ENCODE measurements around the gene ERCC6.

The ERCC6 gene

DNA sequence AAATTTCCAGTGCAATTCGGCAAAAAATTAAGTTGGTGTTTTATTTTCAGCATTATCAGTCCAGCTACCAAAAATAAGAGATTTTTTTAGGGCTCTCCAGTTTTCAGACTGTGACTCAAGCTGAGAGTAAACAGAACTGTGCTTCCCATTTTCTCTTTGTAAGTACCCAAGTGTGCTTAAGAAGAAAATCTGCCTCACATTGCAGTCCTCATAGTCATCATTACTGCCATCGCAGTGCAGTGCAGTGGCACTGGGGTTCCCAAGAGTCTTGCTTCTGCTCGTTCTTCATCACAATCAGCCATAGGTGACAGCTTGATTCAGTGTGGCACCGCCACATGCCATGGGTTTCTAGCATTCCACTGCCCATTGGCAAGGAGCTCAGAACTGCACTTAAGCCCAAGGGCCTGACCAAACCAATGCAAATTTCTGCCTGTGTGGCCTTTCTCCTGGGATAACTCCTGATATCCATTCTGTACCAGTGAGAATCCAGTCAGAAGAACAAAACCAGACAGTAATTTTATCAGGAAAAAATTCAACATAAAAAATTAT lies 25.6 kb upstream of the ERCC6 start:
- Histone ChIP-seq H3K9ac (ENCODE audit: low read depth, low read length, poor library complexity, severe bottlenecking) (no peak overlapping the region), H4K20me1 (ENCODE audit: insufficient read depth, low read length, poor library complexity, severe bottlenecking) (no peaks in the 10 kb centered on the region), H3K4me2 (ENCODE audit: low read depth, low read length, poor library complexity, severe bottlenecking) (no peak overlapping the region), H3K36me3 (ENCODE audit: insufficient read depth, low read length) (no peaks in the 10 kb centered on the region), H3K4me1 (ENCODE audit: insufficient read depth, low read length, poor library complexity, severe bottlenecking) (no peaks in the 10 kb centered on the region), H3K79me2 (ENCODE audit: insufficient read depth, low read length) (no peaks in the 10 kb centered on the region), H3K9me2 (replicated peaks; ENCODE audit: low read depth, low read length) (no peaks in the 10 kb centered on the region), H3K4me3 (ENCODE audit: low read length, poor library complexity, severe bottlenecking) (no peak overlapping the region), H3K27me3 (ENCODE audit: insufficient read depth, low read length, poor library complexity, severe bottlenecking) (peaks cover 3% of the 10 kb centered on the region), H3K9me3 (ENCODE audit: insufficient read depth, low read depth, low read length) (no peaks in the 10 kb centered on the region), H3F3A (ENCODE audit: low read depth) (no peaks in the 10 kb centered on the region), H2AFZ (ENCODE audit: low read length) (no peak overlapping the region)
- no peak for TF ChIP-seq EZH2phosphoT487 (IDR thresholded peaks at IDR 0.05; ENCODE audit: borderline replicate concordance)
- TF ChIP-seq, protein P1, sequence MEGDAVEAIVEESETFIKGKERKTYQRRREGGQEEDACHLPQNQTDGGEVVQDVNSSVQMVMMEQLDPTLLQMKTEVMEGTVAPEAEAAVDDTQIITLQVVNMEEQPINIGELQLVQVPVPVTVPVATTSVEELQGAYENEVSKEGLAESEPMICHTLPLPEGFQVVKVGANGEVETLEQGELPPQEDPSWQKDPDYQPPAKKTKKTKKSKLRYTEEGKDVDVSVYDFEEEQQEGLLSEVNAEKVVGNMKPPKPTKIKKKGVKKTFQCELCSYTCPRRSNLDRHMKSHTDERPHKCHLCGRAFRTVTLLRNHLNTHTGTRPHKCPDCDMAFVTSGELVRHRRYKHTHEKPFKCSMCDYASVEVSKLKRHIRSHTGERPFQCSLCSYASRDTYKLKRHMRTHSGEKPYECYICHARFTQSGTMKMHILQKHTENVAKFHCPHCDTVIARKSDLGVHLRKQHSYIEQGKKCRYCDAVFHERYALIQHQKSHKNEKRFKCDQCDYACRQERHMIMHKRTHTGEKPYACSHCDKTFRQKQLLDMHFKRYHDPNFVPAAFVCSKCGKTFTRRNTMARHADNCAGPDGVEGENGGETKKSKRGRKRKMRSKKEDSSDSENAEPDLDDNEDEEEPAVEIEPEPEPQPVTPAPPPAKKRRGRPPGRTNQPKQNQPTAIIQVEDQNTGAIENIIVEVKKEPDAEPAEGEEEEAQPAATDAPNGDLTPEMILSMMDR (conservative IDR thresholded peaks at IDR 0.05; ENCODE audit: low read length) = no peak

DNA sequence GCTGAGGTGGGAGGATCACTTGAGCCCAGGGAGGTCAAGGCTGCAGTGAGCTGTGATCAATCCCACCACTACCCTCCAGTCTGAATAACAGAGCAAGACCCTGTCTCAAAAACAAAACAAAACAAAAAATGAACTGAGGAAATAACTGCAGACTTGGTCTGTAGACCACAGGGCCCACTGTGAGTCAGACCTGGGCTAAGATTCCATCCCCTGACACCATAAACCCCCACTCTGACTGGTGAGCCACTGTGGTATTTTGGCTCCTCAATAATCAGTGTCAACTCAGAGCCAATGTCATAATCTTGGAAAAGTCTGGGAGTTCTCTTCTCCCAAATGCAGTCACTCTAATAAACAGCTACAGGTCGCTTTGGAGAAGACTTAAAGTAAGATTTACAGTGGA lies 24.0 kb upstream of the ERCC6 start:
- no peaks in the 10 kb centered on the region for H3K4me1 ChIP-seq (ENCODE audit: insufficient read depth, low read length, poor library complexity, severe bottlenecking)
- TF ChIP-seq EZH2phosphoT487 (IDR thresholded peaks at IDR 0.05; ENCODE audit: borderline replicate concordance) = no peak
- no peak overlapping the region for H3K9ac ChIP-seq (ENCODE audit: low read depth, low read length, poor library complexity, severe bottlenecking)
- H4K20me1 ChIP-seq (ENCODE audit: insufficient read depth, low read length, poor library complexity, severe bottlenecking) = no peaks in the 10 kb centered on the region
- no peaks in the 10 kb centered on the region for H3K9me3 ChIP-seq (ENCODE audit: insufficient read depth, low read depth, low read length)
- H3K4me2 ChIP-seq (ENCODE audit: low read depth, low read length, poor library complexity, severe bottlenecking) = no peak overlapping the region
- no peak overlapping the region for H2AFZ ChIP-seq (ENCODE audit: low read length)
- peaks cover 3% of the 10 kb centered on the region for H3K27me3 ChIP-seq (ENCODE audit: insufficient read depth, low read length, poor library complexity, severe bottlenecking)
- no peak overlapping the region for H3K4me3 ChIP-seq (ENCODE audit: low read length, poor library complexity, severe bottlenecking)
- no peaks in the 10 kb centered on the region for H3K36me3 ChIP-seq (ENCODE audit: insufficient read depth, low read length)
- H3K9me2 ChIP-seq (replicated peaks; ENCODE audit: low read depth, low read length) = no peaks in the 10 kb centered on the region
- H3F3A ChIP-seq (ENCODE audit: low read depth) = no peaks in the 10 kb centered on the region
- no peaks in the 10 kb centered on the region for H3K79me2 ChIP-seq (ENCODE audit: insufficient read depth, low read length)

DNA sequence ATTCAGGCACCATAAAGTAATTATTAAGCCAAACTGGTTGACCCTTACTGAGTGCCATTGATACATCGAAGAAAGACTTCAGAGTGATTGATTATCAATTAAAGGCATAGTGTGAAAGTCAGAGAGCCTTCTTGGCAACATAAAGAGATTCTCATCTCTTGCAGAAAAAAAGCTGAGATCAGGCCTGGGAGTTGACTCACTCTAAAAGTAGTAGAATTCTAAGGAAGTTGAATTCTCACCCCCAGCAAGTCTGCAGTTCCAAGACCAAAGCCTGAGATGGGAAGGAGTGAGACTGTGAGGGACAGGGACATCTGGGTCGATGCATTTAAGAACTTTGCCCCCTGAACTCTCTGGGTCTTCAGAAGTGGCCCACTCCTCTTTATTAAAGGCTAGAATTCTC lies 21.6 kb upstream of the ERCC6 start:
- H3K79me2 ChIP-seq (ENCODE audit: insufficient read depth, low read length) = no peaks in the 10 kb centered on the region
- no peak overlapping the region for H2AFZ ChIP-seq (ENCODE audit: low read length)
- H3K9me3 ChIP-seq (ENCODE audit: insufficient read depth, low read depth, low read length) = no peaks in the 10 kb centered on the region
- H3K36me3 ChIP-seq (ENCODE audit: insufficient read depth, low read length) = no peaks in the 10 kb centered on the region
- no peaks in the 10 kb centered on the region for H3F3A ChIP-seq (ENCODE audit: low read depth)
- H4K20me1 ChIP-seq (ENCODE audit: insufficient read depth, low read length, poor library complexity, severe bottlenecking) = no peaks in the 10 kb centered on the region
- TF ChIP-seq, protein P1 (conservative IDR thresholded peaks at IDR 0.05; ENCODE audit: low read length) = no peak
- TF ChIP-seq EZH2phosphoT487 (IDR thresholded peaks at IDR 0.05; ENCODE audit: borderline replicate concordance) = no peak
- H3K4me2 ChIP-seq (ENCODE audit: low read depth, low read length, poor library complexity, severe bottlenecking) = no peak overlapping the region
- H3K9ac ChIP-seq (ENCODE audit: low read depth, low read length, poor library complexity, severe bottlenecking) = no peak overlapping the region
- H3K4me1 ChIP-seq (ENCODE audit: insufficient read depth, low read length, poor library complexity, severe bottlenecking) = no peaks in the 10 kb centered on the region
- no peaks in the 10 kb centered on the region for H3K9me2 ChIP-seq (replicated peaks; ENCODE audit: low read depth, low read length)
- peaks cover 3% of the 10 kb centered on the region for H3K27me3 ChIP-seq (ENCODE audit: insufficient read depth, low read length, poor library complexity, severe bottlenecking)
- H3K4me3 ChIP-seq (ENCODE audit: low read length, poor library complexity, severe bottlenecking) = no peak overlapping the region

DNA sequence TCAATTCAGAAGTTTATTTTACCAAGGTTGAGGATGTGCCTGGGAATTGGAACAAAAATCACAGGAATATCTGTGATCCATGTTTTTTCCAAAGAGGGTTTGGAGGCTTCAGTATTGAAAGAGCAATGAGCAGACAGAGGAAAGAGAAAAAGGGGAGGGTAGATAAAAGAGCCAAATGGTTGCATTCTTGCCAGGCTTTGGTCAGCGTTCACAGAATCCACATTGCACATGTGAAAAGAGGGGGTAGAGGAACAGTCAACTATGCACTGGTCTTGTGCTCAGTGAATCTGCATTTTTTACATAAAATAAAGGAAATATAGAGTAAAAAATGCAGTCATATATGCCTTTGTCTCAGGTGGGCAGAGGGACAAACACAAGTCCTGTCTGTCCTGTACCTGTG lies 20.6 kb upstream of the ERCC6 start:
- no peaks in the 10 kb centered on the region for H3F3A ChIP-seq (ENCODE audit: low read depth)
- H2AFZ ChIP-seq (ENCODE audit: low read length) = no peak overlapping the region
- H3K9me2 ChIP-seq (replicated peaks; ENCODE audit: low read depth, low read length) = no peaks in the 10 kb centered on the region
- H3K4me3 ChIP-seq (ENCODE audit: low read length, poor library complexity, severe bottlenecking) = no peak overlapping the region
- H4K20me1 ChIP-seq (ENCODE audit: insufficient read depth, low read length, poor library complexity, severe bottlenecking) = no peaks in the 10 kb centered on the region
- peaks cover 3% of the 10 kb centered on the region for H3K27me3 ChIP-seq (ENCODE audit: insufficient read depth, low read length, poor library complexity, severe bottlenecking)
- TF ChIP-seq EZH2phosphoT487 (IDR thresholded peaks at IDR 0.05; ENCODE audit: borderline replicate concordance) = no peak
- TF ChIP-seq, protein P1 (conservative IDR thresholded peaks at IDR 0.05; ENCODE audit: low read length) = no peak
- H3K4me2 ChIP-seq (ENCODE audit: low read depth, low read length, poor library complexity, severe bottlenecking) = no peak overlapping the region
- H3K79me2 ChIP-seq (ENCODE audit: insufficient read depth, low read length) = no peaks in the 10 kb centered on the region
- no peaks in the 10 kb centered on the region for H3K4me1 ChIP-seq (ENCODE audit: insufficient read depth, low read length, poor library complexity, severe bottlenecking)
- no peaks in the 10 kb centered on the region for H3K36me3 ChIP-seq (ENCODE audit: insufficient read depth, low read length)
- no peak overlapping the region for H3K9ac ChIP-seq (ENCODE audit: low read depth, low read length, poor library complexity, severe bottlenecking)
- no peaks in the 10 kb centered on the region for H3K9me3 ChIP-seq (ENCODE audit: insufficient read depth, low read depth, low read length)
